Kidney (tissue), 14 donors: Measurements from ENCODE around the gene SFXN2. TPM values are rescaled to one million over a fixed set of nuclear protein-coding genes. Genes with fewer than 3 reads are reported as not detected.

Source experiments
- DNase-seq, 5 donors: peaks; one replicate each; pipeline ENCODE4 v3.0.0-alpha.2; 2013 to 2020
- FAIRE-seq: peaks from 2 replicates; lab custom pipeline; 2012; peaks lifted over from hg19 to GRCh38; lab: Jason Lieb, UNC
- H3K27ac ChIP-seq, 2 donors: one replicate each; pipeline ENCODE4 v1.7.0; 2013; ENCODE audit warnings: low read depth in 2 of 2, low read length in 2 of 2, inconsistent platforms in 1 of 2
- H3K27me3 ChIP-seq: one replicate; pipeline ENCODE4 v1.7.1; 2013; ENCODE audit warnings: low read length, inconsistent platforms; ENCODE audit not compliant: control insufficient read depth, insufficient read depth
- H3K36me3 ChIP-seq, 3 donors: one replicate each; pipeline versions ENCODE4 v1.7.0 to v1.7.1; 2013; ENCODE audit warnings: low read length in 3 of 3, control low read depth in 1 of 3, inconsistent platforms in 1 of 3; ENCODE audit not compliant: insufficient read depth in 3 of 3, control insufficient read depth in 2 of 3
- H3K4me1 ChIP-seq, 3 donors: one replicate each; pipeline versions ENCODE4 v1.7.0 to v1.7.1; 2013; ENCODE audit warnings: low read length in 3 of 3, inconsistent platforms in 1 of 3, low read depth in 1 of 3; ENCODE audit not compliant: control insufficient read depth in 2 of 3, insufficient read depth in 2 of 3
- H3K4me3 ChIP-seq, 3 donors: one replicate each; pipeline versions ENCODE4 v1.7.0 to v1.8.1; 2013; ENCODE audit warnings: low read length in 3 of 3, control low read depth in 1 of 3, inconsistent platforms in 1 of 3
- H3K9ac ChIP-seq, 3 donors: one replicate each; pipeline versions ENCODE4 v1.7.0 to v1.7.1; 2013; ENCODE audit warnings: low read length in 3 of 3, control low read depth in 1 of 3, inconsistent platforms in 1 of 3
- H3K9me3 ChIP-seq, 3 donors: one replicate each; pipeline versions ENCODE4 v1.7.0 to v1.7.1; 2013; ENCODE audit warnings: low read length in 3 of 3, control low read depth in 1 of 3, inconsistent platforms in 1 of 3; ENCODE audit not compliant: control insufficient read depth in 2 of 3, insufficient read depth in 1 of 3
- CTCF ChIP-seq: IDR thresholded peaks from 3 replicates; pipeline ENCODE4 v1.5.1; 2012; ENCODE audit warnings: mild to moderate bottlenecking, moderate library complexity, borderline replicate concordance; ENCODE audit not compliant: insufficient read depth; ENCODE audit errors: extremely low read depth
- intact Hi-C: fragments of 100-400 bp; cut with DNase I; formaldehyde crosslinking; loops from one replicate; pipeline ENCODE4 v1.11.1; 2022
- polyA plus RNA-seq: library from polyadenylated mRNA; stranded (reverse); fragments of 350-450 nt; fragmentation: Illumina TruSeq; extraction: RNeasy Lipid Tissue Mini Kit (QIAGEN cat#74804); gene quantifications from one replicate; pipeline ENCODE4 v1.2.3, GENCODE V29; 2014; ENCODE audit warnings: low read depth, low replicate concordance; ENCODE audit not compliant: insufficient read depth
- total RNA-seq: library from RNA; stranded (reverse); fragmentation: NEBNext Ultra II Directional; extraction: Animal tissue kit (Norgen Biotek cat#: 25700); gene quantifications from one replicate; pipeline ENCODE4 v1.2.1, GENCODE V29; 2021
- donor health status: control.
- donor health status: control.
- donor health status: control.
- donor health status: control.
- donor health status: control.
- donor health status: DM: yes; HTN: yes; CAD: no.
- donor health status: Normal renal cell carcinoma (clear cell type).

Gene SFXN2
- total and polyA plus RNA-seq, 2 donors from 2014 or later = 17.3 to 72.1 TPM

- H3K4me3 ChIP-seq = no peak overlapping the region
- no peaks in the 10 kb centered on the region for H3K9me3 ChIP-seq
- DNase-seq (peak; percentile 57 to 76 (median 73)), FAIRE-seq (no peak)
- H3K9ac ChIP-seq = peak overlapping the region in 1 of 3 donors; percentile 56
- no peaks in the 10 kb centered on the region for H3K27me3 ChIP-seq
- intact Hi-C loops = no loop called here
- H3K27ac ChIP-seq = peak overlapping the region; percentile 41 to 60
- peaks cover 0 to 2% (median 0%) of the 10 kb centered on the region in 3 donors for H3K36me3 ChIP-seq
- H3K4me1 ChIP-seq = peaks cover 43 to 65% (median 59%) of the 10 kb centered on the region in 3 donors
- TF ChIP-seq CTCF = no peak
Measured at GRCh38 chr10:102676534-102677315, 37.7 kb upstream of the SFXN2 start.

GRCh38 chr10:102677331-102678067 lies 36.9 kb upstream of the SFXN2 start:
- Histone ChIP-seq H3K4me1 (peaks cover 43 to 63% (median 58%) of the 10 kb centered on the region in 3 donors), H3K9ac (peak overlapping the region in 2 of 3 donors; percentile 10 to 56), H3K27me3 (no peaks in the 10 kb centered on the region), H3K27ac (peak overlapping the region; percentile 40 to 60), H3K9me3 (no peaks in the 10 kb centered on the region), H3K4me3 (no peak overlapping the region), H3K36me3 (peaks cover 0 to 2% (median 0%) of the 10 kb centered on the region in 3 donors)
- intact Hi-C loops = no loop called here
- peak in 3 of 5 donors; percentile 18 to 39 (median 30) for DNase-seq
- no peak for TF ChIP-seq CTCF
- FAIRE-seq = no peak

- H3K4me3 ChIP-seq = no peak overlapping the region
- DNase-seq = peak in 1 of 5 donors; percentile 48
- no peak for TF ChIP-seq CTCF
- H3K4me1 ChIP-seq = peaks cover 43 to 59% (median 55%) of the 10 kb centered on the region in 3 donors
- H3K27me3 ChIP-seq = no peaks in the 10 kb centered on the region
- intact Hi-C loops = no loop called here
- peaks cover 0 to 2% (median 0%) of the 10 kb centered on the region in 3 donors for H3K36me3 ChIP-seq
- no peaks in the 10 kb centered on the region for H3K9me3 ChIP-seq
- peak overlapping the region in 1 of 3 donors; percentile 56 for H3K9ac ChIP-seq
- FAIRE-seq = no peak
- H3K27ac ChIP-seq = peak overlapping the region; percentile 40 to 60
Measured at GRCh38 chr10:102678068-102678400, 36.4 kb upstream of the SFXN2 start.
